T-helper 2 cell (primary cell): ENCODE data around the gene FAM120A.
"Not testable (repeated sequence)": the region's sequence is repeated elsewhere in the genome, so short reads cannot be mapped to it uniquely, and the experiment has no call there.

Experiments
- DNase-seq, 5 experiments: peaks; one replicate each; pipeline versions ENCODE4 v3.0.0 to v3.0.0-alpha.2; 2012 to 2022

The FAM120A gene

GRCh38 chr9:93510041-93510440 lies 58.6 kb downstream of the FAM120A start:
- no peak for DNase-seq

- not testable (repeated sequence) for DNase-seq
Observed at GRCh38 chr9:93511228-93511627, 59.7 kb downstream of the FAM120A start.

GRCh38 chr9:93512170-93512812 lies 60.8 kb downstream of the FAM120A start:
- DNase-seq, result not testable (repeated sequence)

DNA sequence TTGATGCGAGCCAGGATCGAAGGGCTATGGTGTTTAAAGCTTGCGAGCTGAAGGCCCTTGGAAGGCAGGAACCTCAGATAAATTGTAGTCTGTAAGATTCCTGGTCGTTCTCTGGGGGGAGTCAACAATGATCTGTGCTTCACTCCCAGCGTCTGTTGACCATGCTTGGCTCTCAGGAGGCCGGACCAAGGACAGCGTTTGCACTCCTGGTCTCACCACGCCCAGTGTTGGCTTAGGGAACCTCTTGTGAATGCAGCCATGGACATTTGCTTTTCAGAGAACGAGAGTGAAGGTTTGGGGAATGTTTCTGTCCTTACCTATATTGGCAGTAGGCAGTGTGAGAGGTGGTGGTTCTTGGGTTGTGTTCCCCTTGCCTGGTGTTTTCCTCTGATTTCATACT lies 62.1 kb downstream of the FAM120A start:
- no peak for DNase-seq

DNA sequence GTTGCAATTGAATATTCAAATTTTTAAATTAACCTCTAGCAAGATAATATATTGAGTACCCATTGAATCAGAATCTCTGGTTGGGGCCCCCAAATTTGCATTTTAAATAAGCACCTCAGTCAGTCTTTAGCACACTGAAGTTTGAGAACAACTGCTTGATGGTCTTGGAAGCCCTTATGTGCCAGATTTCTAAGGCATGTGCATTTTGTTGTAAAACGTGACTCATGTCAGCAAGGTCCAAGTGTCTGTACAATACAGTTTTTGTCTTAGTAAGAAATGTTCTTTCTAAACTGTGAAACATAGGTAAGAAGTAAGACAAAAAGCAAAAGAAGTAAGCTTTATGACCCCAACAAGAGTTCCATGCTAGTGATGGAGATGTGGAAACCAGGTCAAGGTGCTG lies 65.8 kb downstream of the FAM120A start:
- DNase-seq, result no peak

DNA sequence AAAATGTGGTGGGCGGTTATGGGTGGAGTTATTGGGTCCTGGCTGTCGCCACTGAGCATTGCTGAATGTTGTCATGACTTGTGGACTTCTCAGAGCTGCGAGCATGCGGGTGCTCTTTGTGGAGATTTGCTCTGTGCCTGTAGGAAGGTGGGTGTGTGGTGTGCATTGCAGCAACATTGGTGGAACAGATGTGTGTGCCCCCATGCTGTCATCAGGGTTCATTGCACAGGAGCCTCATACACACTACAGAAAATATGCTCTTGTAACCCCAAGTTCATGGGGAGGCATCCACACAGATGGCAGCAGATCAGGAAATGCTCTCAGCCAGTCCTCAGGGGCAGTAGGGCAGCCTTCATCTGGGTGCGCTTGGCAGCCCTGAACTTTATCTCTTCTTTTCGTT lies 69.0 kb downstream of the FAM120A start:
- peak in 1 of 5 experiments; percentile 44 for DNase-seq

- no peak for DNase-seq
Observed at GRCh38 chr9:93522736-93523135, 71.3 kb downstream of the FAM120A start.

GRCh38 chr9:93523518-93524144 lies 72.1 kb downstream of the FAM120A start:
- no peak for DNase-seq

DNA sequence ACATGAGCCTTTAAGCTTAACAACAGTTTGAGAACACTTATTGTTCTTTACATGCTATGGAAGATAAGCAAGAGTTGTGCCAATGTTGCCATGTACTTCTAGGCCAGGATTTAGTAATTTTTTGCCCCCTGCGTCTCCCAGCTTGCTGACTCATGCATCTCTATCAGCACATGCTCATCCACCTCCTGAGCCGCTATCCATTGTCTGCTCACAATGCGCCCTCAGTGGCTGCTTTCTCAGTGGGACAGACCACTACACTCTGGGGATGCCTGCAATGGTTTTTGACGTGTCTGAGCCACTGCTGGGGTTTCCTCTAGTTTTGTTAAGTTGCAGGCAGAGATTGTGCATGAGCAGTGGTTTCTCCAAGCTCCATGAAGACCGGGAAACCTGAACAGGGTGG lies 74.0 kb downstream of the FAM120A start:
- DNase-seq, result no peak

DNA sequence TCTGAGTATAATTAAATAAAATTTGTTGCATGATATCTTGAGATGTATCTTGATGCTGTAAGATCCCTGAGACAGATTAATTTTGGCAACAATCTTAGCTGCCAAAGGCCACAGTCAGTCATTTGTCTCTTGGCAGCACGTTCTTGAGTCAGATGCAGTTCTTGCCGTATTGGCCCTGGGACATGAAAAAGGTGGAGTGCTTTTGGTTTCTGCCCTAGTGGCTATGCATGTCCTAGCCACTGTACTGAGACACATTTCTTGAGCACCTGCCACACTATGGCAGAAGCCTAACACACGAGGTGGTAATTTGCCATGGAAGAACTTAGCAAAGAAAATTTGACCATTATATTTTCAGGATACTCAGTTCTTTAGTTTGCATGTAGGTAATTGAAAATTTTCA lies 79.9 kb downstream of the FAM120A start:
- DNase-seq, result peak in 1 of 5 experiments; percentile 40

DNA sequence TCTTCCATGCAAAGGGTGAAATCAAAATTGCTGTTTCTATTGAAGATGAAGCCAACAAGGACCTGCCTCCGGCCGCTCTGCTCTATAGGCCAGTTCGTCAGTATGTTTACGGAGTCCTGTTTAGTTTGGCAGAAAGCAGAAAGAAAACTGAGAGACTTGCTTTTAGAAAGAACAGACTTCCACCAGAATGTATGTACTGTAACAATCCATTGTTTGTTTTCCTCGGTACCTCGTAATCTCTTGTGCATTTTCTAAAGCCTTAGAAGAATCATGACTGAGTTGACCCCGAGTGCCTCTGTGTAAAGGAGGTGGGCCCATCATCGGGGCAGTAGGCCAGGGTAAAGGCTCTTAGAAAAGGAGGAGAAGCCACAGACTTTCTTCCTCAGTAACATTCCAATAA lies 80.7 kb downstream of the FAM120A start:
- DNase-seq, result no peak

DNA sequence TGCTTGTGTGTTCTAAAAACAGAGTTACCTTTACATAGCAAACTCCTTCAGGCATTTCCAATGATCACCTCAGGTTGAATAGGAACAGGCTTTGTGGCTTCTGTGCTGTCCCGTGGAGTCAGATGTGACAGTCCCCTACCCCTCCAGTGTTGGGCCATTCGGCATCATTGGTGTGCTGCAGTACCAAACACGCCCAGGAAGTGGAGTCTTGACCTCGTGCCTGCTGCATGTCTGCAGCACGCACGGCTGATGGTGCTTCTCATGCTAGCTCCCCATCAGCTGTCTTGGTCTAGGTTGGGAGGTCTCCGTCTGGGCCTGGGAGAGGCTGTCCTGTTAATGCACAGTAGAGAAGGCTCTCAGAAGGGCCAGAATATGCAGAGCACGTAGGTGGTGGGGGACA lies 82.4 kb downstream of the FAM120A start:
- DNase-seq, result no peak

DNA sequence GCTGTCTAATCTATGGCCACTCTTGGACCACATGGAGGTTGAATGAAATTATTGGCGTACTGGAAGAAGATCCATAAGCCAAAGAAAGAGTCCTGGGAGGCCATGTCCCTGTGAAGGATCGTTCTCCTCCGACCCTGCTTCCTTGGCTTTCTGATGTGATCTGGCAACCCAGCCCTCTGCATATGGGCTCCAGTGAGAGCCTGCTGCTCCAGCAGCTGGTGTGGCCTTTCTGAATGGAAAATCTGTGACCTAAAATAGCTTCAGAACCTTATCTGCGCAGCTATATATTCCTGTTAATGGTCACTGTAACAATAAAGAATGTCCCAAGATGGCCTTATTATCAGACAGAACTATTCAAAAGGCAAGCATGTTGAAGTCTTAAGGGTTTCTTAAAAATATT lies 84.7 kb downstream of the FAM120A start:
- no peak for DNase-seq

DNA sequence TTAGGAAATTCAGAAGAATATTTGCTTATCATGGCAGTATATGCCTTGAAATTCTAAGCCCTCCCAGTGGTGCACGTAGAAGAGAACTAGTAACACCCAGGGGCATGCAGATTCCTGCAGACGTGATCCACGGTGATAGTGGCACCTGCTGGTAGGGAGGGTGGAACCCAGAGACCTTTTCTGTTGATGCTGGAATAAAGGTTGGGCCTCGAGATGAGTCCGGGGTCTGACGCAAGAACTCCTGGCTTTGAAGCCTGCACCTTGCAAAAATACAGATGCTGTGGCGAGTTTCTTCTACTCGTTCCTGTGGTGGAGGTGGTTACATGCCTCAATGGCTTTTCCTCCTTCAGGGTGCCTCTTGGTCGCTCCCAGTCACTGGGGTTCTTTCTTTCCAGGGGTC lies 85.4 kb downstream of the FAM120A start:
- no peak for DNase-seq

- no peak for DNase-seq
Observed at GRCh38 chr9:93540305-93540704, 88.8 kb downstream of the FAM120A start.

GRCh38 chr9:93541005-93541404 lies 89.5 kb downstream of the FAM120A start:
- DNase-seq, result no peak

GRCh38 chr9:93541581-93542349 lies 90.3 kb downstream of the FAM120A start:
- DNase-seq, result no peak

DNA sequence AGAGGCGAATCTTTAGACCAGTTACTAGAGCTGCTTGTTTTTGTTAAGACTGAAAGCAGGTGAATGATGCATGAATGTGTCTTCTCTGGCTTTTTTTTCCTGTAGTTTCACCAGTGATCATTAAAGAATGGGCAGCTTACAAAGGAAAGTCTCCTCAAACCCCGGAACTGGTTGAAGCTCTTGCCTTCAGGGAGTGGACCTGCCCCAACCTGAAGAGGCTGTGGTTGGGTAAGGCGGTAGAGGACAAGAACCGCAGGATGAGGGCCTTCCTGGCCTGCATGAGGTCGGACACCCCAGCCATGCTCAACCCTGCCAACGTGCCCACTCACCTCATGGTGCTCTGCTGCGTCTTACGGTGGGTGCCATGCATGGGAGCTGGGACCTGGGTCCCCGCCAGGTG lies 91.6 kb downstream of the FAM120A start:
- DNase-seq, result no peak

GRCh38 chr9:93546356-93546755 lies 94.9 kb downstream of the FAM120A start:
- no peak for DNase-seq

DNA sequence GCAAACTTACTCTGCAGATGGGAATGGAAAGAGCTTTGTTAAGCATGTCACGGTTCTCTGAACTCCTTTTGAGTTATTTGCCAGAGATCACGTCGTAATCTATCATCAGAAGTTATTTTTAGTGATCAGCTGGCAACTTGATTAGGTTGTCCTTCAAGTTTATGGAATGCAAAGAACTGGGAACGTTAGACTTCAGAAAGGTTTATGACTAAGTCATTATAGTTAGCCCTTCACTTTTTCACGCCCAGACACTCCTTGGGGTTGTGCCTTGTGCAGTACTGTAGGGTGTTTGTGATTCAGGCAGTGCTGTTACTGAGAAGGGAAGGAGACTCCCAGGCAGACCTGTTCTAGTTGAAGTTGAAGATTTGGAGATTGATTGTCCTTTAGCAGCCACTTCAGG lies 98.1 kb downstream of the FAM120A start:
- no peak for DNase-seq

- DNase-seq, result no peak
Observed at GRCh38 chr9:93552923-93553322, 101.4 kb downstream of the FAM120A start.

- DNase-seq, result no peak
Observed at GRCh38 chr9:93555370-93555769, 103.9 kb downstream of the FAM120A start.

DNA sequence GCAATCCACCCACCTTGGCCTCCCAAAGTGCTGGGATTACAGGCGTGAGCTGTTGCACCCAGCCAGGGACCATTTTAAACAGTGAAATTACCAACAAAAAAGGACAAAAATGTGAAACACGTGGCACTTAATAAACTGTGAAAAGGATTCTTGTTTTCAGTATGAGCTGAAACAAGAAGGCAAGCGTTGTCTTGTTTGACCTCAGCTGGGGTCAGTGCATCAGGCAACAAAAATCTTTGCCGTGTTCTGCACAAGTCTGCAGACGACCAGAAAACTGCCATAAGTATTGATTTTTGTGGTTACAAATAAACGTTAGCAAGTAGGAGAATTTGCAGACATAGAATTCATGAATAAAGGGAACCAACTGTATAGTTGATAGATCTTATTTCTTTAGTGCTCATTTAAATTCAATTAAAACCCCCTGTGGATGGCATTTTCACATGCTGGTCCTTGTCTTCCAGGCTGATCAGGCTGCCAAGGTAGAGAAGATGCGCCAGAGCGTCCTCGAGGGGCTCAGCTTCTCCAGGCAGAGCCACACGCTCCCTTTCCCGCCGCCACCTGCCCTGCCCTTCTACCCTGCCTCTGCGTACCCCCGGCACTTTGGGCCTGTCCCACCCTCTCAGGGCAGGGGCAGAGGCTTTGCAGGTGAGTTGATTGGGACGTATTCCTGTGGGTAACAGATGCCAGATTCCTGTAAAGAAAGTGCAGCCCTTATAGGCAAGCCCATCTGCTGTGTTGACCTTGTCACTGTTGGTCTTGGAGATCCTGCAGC lies 106.1 kb downstream of the FAM120A start:
- no peak for DNase-seq
